AG04450 (cell line): ENCODE results near the gene FDPS. TPM values are rescaled to one million over a fixed set of nuclear protein-coding genes. Genes with fewer than 3 reads are reported as not detected.

Experiments
- polyA plus RNA-seq: library from polyadenylated mRNA; depleted of rRNA; stranded (reverse); fragments of >200 nt; gene quantifications from 2 replicates; pipeline ENCODE4 v1.2.3, GENCODE V29; 2011; rRNA removed
- small RNA-seq: library from RNA; depleted of rRNA; stranded (forward); fragments of <200 nt; gene quantifications from one replicate; pipeline ENCODE3, GENCODE V24; 2012; ENCODE audit warnings: low read depth; ENCODE audit not compliant: insufficient read length

The FDPS gene
- polyA plus RNA-seq, 1 experiment: 140 TPM

Small RNA genes lying within 50 kb of the gene (small RNA-seq; reads per million reads assigned to genes)
- not detected for gene RNU6-106P

Other genes with a start within 250 kb of the FDPS start
- gene EFNA4, start 245.1 kb upstream of the FDPS start, polyA plus RNA-seq: 10.1 and 12.9 TPM in 2 replicates
- gene EFNA3, start 230.0 kb upstream of the FDPS start, polyA plus RNA-seq: 0.51 and 0.56 TPM in 2 replicates
- 1.1 and 1.4 TPM in 2 replicates for gene EFNA1, start 181.0 kb upstream of the FDPS start, polyA plus RNA-seq
- 29.5 and 31.4 TPM in 2 replicates for gene SLC50A1, start 173.0 kb upstream of the FDPS start, polyA plus RNA-seq
- gene DPM3, start 168.3 kb upstream of the FDPS start, polyA plus RNA-seq: 16.8 and 35.6 TPM in 2 replicates
- gene KRTCAP2, start 135.6 kb upstream of the FDPS start, polyA plus RNA-seq: 102 and 131 TPM in 2 replicates
- gene TRIM46, start 135.0 kb upstream of the FDPS start, polyA plus RNA-seq: 2.9 and 3.8 TPM in 2 replicates
- 32.5 and 34.6 TPM in 2 replicates for gene THBS3, start 101.0 kb upstream of the FDPS start, polyA plus RNA-seq
- 44.6 and 62.3 TPM in 2 replicates for gene MTX1, start 100.2 kb upstream of the FDPS start, polyA plus RNA-seq
- gene ENTREP3, start 53.4 kb upstream of the FDPS start, polyA plus RNA-seq: 10.2 and 12.3 TPM in 2 replicates
- gene SCAMP3, start 46.5 kb upstream of the FDPS start, polyA plus RNA-seq: 104 and 115 TPM in 2 replicates
- 40.5 and 42.6 TPM in 2 replicates for gene CLK2, start 35.4 kb upstream of the FDPS start, polyA plus RNA-seq
- gene HCN3, start 31.4 kb upstream of the FDPS start, polyA plus RNA-seq: 1.5 and 1.7 TPM in 2 replicates
- gene PKLR, start 7.4 kb upstream of the FDPS start, polyA plus RNA-seq: not detected in 2 replicates
- 20.9 and 22.4 TPM in 2 replicates for gene RUSC1, start 12.0 kb downstream of the FDPS start, polyA plus RNA-seq